HG03064 (cell line): Measurements from ENCODE around the gene SFSWAP.
"Not testable (repeated sequence)": the region's sequence is repeated elsewhere in the genome, so short reads cannot be mapped to it uniquely, and the experiment has no call there.

Source experiments
- ATAC-seq: cut with Tn5 transposase; IDR thresholded peaks from one replicate; pipeline ENCODE4 v1.9.1; 2021; ENCODE audit warnings: low read depth; ENCODE audit not compliant: unreplicated experiment

Gene SFSWAP

GRCh38 chr12:131710464-131711457 lies at the start of gene SFSWAP:
TSS of gene SFSWAP (plus strand) at chr12:131711090. CDS start at chr12:131711230, 140 bp downstream.
- ATAC-seq, result peak; percentile 91

DNA sequence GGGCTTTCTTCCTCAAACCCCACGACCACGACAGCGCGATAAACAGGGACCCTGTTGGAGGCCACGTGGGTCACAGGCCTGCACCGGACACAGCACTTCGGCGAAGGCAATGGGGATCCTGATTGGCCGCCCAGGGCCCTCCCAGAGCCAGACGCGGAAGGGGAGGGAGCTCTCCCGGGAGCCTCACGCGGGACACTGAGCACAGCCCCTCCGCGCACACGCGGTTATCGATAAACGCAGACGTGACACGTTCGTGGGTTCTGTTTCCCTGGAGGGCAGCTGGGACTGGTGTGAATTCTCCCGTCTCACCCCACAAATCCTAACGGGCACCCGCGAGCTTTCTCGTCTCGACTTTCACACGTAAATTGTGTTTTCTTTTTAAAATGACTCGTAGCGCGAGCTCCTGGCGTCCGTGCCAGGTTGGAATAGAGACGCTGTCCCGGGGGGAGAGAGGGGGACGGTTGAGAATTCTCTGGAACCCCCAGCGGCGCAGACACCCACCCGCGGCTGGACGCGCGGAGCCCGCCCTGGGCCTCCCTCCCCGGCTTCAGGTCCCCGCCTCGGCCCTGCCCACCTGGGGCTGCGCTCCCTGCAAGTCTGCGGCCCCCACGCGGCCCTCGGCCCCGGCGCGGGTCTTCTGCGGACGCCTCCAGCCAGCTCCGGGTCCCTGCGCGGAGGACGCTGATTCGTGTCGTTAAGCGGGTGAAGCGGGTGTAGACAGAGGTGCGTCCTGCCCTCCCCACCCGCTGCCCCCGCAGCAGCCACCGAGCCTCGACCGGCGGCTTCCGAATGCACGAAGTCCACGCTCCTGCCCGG lies 49.5 kb upstream of the SFSWAP start:
- not testable (repeated sequence) for ATAC-seq

GRCh38 chr12:131661986-131662288 lies 49.0 kb upstream of the SFSWAP start:
- ATAC-seq, result not testable (repeated sequence)

GRCh38 chr12:131662346-131662745 lies 48.5 kb upstream of the SFSWAP start:
- ATAC-seq, result not testable (repeated sequence)

DNA sequence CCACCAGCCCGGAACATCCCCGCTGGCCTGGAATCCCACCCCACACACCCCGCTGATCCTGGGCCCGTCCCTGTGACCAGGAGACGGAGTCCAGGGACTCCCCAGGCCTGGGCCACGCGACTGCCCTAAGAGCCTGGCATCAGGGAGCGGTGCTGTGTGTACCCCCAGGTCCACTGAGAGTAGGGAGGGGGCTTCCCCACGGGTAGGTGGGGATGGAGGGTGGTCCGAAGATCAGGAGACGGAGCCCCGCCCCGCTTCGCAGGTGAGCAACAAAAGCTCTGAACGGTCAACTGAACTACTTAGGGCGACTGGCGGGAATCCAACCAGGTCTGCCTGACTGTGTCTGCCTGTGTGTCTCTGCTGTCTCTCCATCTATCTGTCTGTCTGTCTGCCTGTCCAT lies 45.2 kb upstream of the SFSWAP start:
- not testable (repeated sequence) for ATAC-seq

DNA sequence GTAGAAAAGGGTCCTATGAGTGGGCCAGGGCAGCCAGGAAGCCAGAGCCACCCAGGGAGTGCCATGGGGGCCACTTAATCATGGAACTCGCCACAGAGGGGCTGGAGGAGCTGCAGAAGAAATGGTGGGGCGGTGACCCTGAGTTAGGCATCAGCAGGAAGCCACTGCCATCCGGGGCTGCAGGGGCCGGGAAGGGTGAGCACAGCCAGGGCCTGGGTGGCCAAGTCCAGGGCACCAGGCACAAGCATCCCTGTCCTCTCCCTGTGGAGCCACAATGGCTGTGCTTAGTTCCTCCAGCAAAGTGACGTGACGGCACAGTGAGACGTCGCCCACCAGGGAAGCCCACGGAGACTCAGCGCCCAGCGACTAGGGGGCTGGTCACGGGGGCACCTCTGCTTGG lies 44.4 kb upstream of the SFSWAP start:
- not testable (repeated sequence) for ATAC-seq

- not testable (repeated sequence) for ATAC-seq
Observed at GRCh38 chr12:131666978-131667601, 43.8 kb upstream of the SFSWAP start.

DNA sequence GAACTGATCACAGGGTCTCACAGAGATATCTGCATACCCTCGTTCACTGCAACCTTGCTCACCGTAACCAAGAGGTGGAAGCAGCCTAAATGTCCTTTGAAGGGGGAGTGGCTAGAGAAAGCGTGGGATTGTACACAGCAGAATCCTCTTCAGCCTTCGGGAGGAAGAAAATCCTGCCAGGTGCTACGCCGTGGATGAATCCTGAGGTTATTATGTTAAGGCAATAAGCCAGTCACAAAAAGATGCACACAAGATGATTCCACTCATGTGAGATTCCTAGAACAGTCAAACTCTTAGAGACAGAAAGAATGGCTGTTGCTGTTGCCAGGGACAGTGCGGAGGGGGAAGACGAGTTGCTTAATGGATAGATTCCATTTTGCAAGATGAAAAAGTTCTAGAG lies 39.6 kb upstream of the SFSWAP start:
- no peak for ATAC-seq

- no peak for ATAC-seq
Observed at GRCh38 chr12:131671871-131672270, 39.0 kb upstream of the SFSWAP start.

DNA sequence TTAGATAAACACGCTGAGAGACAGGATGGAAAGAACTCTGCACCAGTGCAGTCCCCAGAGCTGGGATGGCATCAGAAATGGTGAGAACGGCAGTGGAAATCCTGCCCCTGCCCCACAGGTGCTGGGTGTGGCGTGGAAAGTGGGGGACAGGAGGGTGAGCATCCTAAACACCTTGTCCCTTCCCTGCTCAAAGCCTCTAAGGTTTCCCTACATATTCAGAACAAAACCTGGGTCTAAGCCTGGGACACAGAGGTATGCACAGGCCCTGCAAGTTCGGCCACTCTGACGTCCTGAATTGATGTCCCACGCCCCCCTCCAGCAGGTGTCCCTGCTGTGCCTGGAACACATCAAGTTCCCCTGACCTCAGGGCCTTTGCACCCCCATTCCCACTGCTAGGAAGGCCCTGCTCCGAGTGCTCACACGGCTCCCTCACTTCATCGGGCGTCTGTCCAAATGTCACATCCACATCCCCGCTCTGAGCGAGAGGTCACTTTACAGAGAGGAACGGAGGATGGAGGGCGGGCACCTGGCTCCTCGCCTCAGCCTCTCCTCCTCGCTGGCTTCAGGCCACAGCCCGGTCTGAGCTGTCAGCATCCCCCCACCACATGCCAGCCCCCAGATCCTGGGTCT lies 38.5 kb upstream of the SFSWAP start:
- ATAC-seq, result no peak

GRCh38 chr12:131672941-131673887 lies 37.7 kb upstream of the SFSWAP start:
- ATAC-seq, result no peak

GRCh38 chr12:131673888-131674257 lies 37.0 kb upstream of the SFSWAP start:
- ATAC-seq, result no peak

GRCh38 chr12:131674373-131674772 lies 36.5 kb upstream of the SFSWAP start:
- no peak for ATAC-seq

GRCh38 chr12:131675126-131676080 lies 35.5 kb upstream of the SFSWAP start:
- ATAC-seq, result no peak

GRCh38 chr12:131676544-131676943 lies 34.3 kb upstream of the SFSWAP start:
- ATAC-seq, result no peak

DNA sequence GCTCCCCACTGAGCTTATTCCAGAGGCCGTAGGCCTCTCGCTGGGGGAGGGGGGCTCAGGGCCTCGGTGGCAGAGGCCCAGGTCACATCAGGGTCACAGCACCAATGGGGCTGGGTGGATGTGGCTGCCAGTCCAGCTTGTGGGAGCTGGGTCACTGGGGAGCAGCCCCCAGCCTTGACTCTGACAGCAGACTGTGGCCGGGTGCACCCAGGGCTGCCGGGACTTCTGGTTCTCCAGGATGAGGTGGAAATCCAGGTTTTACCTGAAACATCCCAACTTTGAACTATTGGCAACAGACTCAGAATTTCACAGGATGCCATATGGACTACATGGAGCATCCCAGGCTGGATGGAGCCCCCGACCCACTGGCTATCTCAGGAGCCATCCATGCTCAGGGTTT lies 33.8 kb upstream of the SFSWAP start:
- ATAC-seq, result not testable (repeated sequence)

GRCh38 chr12:131677699-131678098 lies 33.2 kb upstream of the SFSWAP start:
- ATAC-seq, result no peak
